ENCODE data around the gene PBXIP1. TPM values are rescaled to one million over a fixed set of nuclear protein-coding genes. Genes with fewer than 3 reads are reported as not detected.

PBXIP1 gene
- total and polyA plus RNA-seq, 10 of the 15 experiments (the other 5 are each of a cell fraction or from before 2014, with no cell fraction given) = 0.63 to 25.6 (median 15.4) TPM

GRCh38 chr1:154974102-154974807, 18.4 kb upstream of the PBXIP1 start, which contains the start of gene CKS1B (continued):
- TF ChIP-seq E2F4 (IDR thresholded peaks at IDR 0.05; ENCODE audit: low read depth, low read length) = peak; percentile 99
- no peak for TF ChIP-seq RELA (IDR thresholded peaks at IDR 0.05; ENCODE audit: borderline replicate concordance, partially characterized antibody)
- peak; percentile 63; the same call in 1 of the 2 replicates for TF ChIP-seq PML (IDR thresholded peaks at IDR 0.05; ENCODE audit: low read length)
- 0 out of 2 replicates have a peak, but pooled peaks have one; percentile 12 for TF ChIP-seq ZNF592 (IDR thresholded peaks at IDR 0.05)
- TF ChIP-seq IRF4 (IDR thresholded peaks at IDR 0.05; ENCODE audit: low read depth, low read length) = 0 out of 2 replicates have a peak, but pooled peaks have one; percentile 7
- no peak for TF ChIP-seq BACH1 (IDR thresholded peaks at IDR 0.05; ENCODE audit: borderline replicate concordance)
- TF ChIP-seq NRF1 (conservative IDR thresholded peaks at IDR 0.05; ENCODE audit: low read depth, low read length) = no peak; the same call in 1 of the 2 replicates
- TF ChIP-seq ZNF217 (IDR thresholded peaks at IDR 0.05) = no peak
- TF ChIP-seq YY1 (IDR thresholded peaks at IDR 0.05; ENCODE audit: low read depth, low read length) = 0 out of 2 replicates have a peak, but pooled peaks have one; percentile 55
- no peak; the same call in none of the 2 replicates for TF ChIP-seq SREBF1 (IDR thresholded peaks at IDR 0.05; ENCODE audit: low read length)
- TF ChIP-seq MYB (IDR thresholded peaks at IDR 0.05; ENCODE audit: borderline replicate concordance, low read depth, low read length) = no peak
- no peak for TF ChIP-seq RBBP5 (conservative IDR thresholded peaks at IDR 0.05)
- no peak for TF ChIP-seq BCL11A (IDR thresholded peaks at IDR 0.05; ENCODE audit: low read depth, low read length)
- TF ChIP-seq STAT3 (IDR thresholded peaks at IDR 0.05; ENCODE audit: low read depth, low read length) = no peak
- TF ChIP-seq BMI1 (IDR thresholded peaks at IDR 0.05; ENCODE audit: borderline replicate concordance) = no peak
- TF ChIP-seq POLR2A (IDR thresholded peaks at IDR 0.05; ENCODE audit: low read depth, low read length) = peak; percentile 85
- TF ChIP-seq CTCF (IDR thresholded peaks at IDR 0.05 in 2 of 3, conservative IDR thresholded peaks at IDR 0.05 in 1 of 3; ENCODE audit: control insufficient read depth in 2 of 3, extremely low read depth in 1 of 3, insufficient read depth in 1 of 3, low read depth in 3 of 3, low read length in 3 of 3) = no peak
- TF ChIP-seq BCLAF1 (IDR thresholded peaks at IDR 0.05) = no peak
- no peak for TF ChIP-seq ATF2 (IDR thresholded peaks at IDR 0.05; ENCODE audit: low read length)
- TF ChIP-seq CBX3 (IDR thresholded peaks at IDR 0.05; ENCODE audit: borderline replicate concordance, low read depth) = no peak
